Measurements from ENCODE around the gene YY1. TPM values are rescaled to one million over a fixed set of nuclear protein-coding genes. Genes with fewer than 3 reads are reported as not detected.
A peak's percentile ranks its signal among the peaks of the same experiment; 100 is the strongest.

Gene YY1
- total and polyA plus RNA-seq, 2 of the 4 experiments (the other 2 are of a cell fraction): 21.7 to 29.9 TPM

- H3K4me3 ChIP-seq (ENCODE audit: insufficient read depth, low read depth, low read length): no peak overlapping the region
- no peak for ATAC-seq (ENCODE audit: low read depth)
- ChIA-PET CTCF (no interaction called here), POLR2A (ENCODE audit: unreplicated experiment) (no interaction called here)
- no peak overlapping the region for H2AK5ac ChIP-seq (ENCODE audit: low read depth, low read length)
- H3K79me1 ChIP-seq (ENCODE audit: low read depth in 1 of 2, low read length in 2 of 2): peaks cover 0 to 65% of the 10 kb centered on the region in 2 experiments; a peak in 3 of 4 replicates
- peaks cover 12% of the 10 kb centered on the region for H4K20me1 ChIP-seq (ENCODE audit: insufficient read depth, low read length)
- no peak overlapping the region for H4K5ac ChIP-seq (ENCODE audit: low read depth, low read length)
- TF ChIP-seq RFX5 (IDR thresholded peaks at IDR 0.05; ENCODE audit: low read depth, low read length): no peak
- no peak for TF ChIP-seq CEBPB (IDR thresholded peaks at IDR 0.05; ENCODE audit: low read depth, low read length)
- no peak for TF ChIP-seq BHLHE40 (IDR thresholded peaks at IDR 0.05; ENCODE audit: low read depth, low read length)
- no peak for TF ChIP-seq SMC3 (IDR thresholded peaks at IDR 0.05; ENCODE audit: low read depth, low read length)
- peaks cover 45% of the 10 kb centered on the region for H3K36me3 ChIP-seq (ENCODE audit: control insufficient read depth, insufficient read depth, low read length)
- H3K9ac ChIP-seq (ENCODE audit: low read depth, low read length): no peak overlapping the region
- H3K4me1 ChIP-seq (ENCODE audit: control insufficient read depth, insufficient read depth, low read length): peaks cover 4% of the 10 kb centered on the region
- 100% methylated on average over 1 of the region's 9 CpGs; no CpG with 5 or more reads in 1 of the 2 experiments for WGBS, 2 experiments (ENCODE audit: extremely low coverage in 2 of 2, insufficient read length in 1 of 2)
- no peaks in the 10 kb centered on the region for H3K27me3 ChIP-seq (ENCODE audit: control insufficient read depth, insufficient read depth, low read length)
- no peak for DNase-seq
- H2AK9ac ChIP-seq (replicated peaks; ENCODE audit: low read depth, low read length, poor library complexity): peak overlapping the region; percentile 65
- H2BK120ac ChIP-seq (ENCODE audit: low read depth, low read length): no peak overlapping the region
- no peak overlapping the region for H2BK5ac ChIP-seq (ENCODE audit: low read depth, low read length, poor library complexity, severe bottlenecking)
- intact Hi-C loops (cut with micrococcal nuclease) (loop anchor here (5.0 kb wide), 1 partner anchor 87 kb away; the partner anchor contains the start of gene WDR25), dilution Hi-C loops (cut with HindIII; ENCODE audit: low sequenced_read_pairs, unreplicated experiment) (no loop called here), in situ Hi-C loops (cut with MboI; ENCODE audit: low sequenced_read_pairs) (no loop called here)
- H3K4ac ChIP-seq (ENCODE audit: low read depth, low read length): no peak overlapping the region
- no peak overlapping the region for H3K56ac ChIP-seq (ENCODE audit: extremely low read depth, insufficient read depth, low read length)
- H3K18ac ChIP-seq (ENCODE audit: low read depth, low read length): no peak overlapping the region
- no peak overlapping the region for H2AFZ ChIP-seq (replicated peaks; ENCODE audit: low read length, poor library complexity)
- no peak overlapping the region for H2BK15ac ChIP-seq (ENCODE audit: low read depth, low read length)
- H3K27ac ChIP-seq (ENCODE audit: insufficient read depth, low read length): no peak overlapping the region
- BruUV-seq (replicated peaks): no TSS peak
- H3K9me1 ChIP-seq (ENCODE audit: insufficient read depth, low read length): peaks cover 6% of the 10 kb centered on the region
- H3K4me2 ChIP-seq (ENCODE audit: low read depth, low read length): no peak overlapping the region
- H3K14ac ChIP-seq (replicated peaks; ENCODE audit: low read depth, low read length): no peak overlapping the region
- no peak overlapping the region for H4K8ac ChIP-seq (ENCODE audit: low read depth in 2 of 2, low read length in 2 of 2)
- no peak overlapping the region for H4K91ac ChIP-seq (ENCODE audit: insufficient read depth, low read depth, low read length)
- H3K23ac ChIP-seq (ENCODE audit: low read depth, low read length): no peak overlapping the region
- no peak overlapping the region for H2BK20ac ChIP-seq (ENCODE audit: low read depth, low read length)
- H3K9me3 ChIP-seq (ENCODE audit: control insufficient read depth, insufficient read depth, low read length): no peaks in the 10 kb centered on the region
Observed at GRCh38 chr14:100289916-100290606, 51.1 kb downstream of the YY1 start.
